ENCODE results near the gene SNX32. TPM values are rescaled to one million over a fixed set of nuclear protein-coding genes. Genes with fewer than 3 reads are reported as not detected.

SNX32 gene
- polyA plus RNA-seq, 3 donors: 1.4 to 3.7 (median 2.2) TPM

GRCh38 chr11:65873318-65874156 lies 39.8 kb downstream of the SNX32 start:
- DNase-seq (ENCODE audit: extremely low read depth in 1 of 11, low read depth in 9 of 11, low spot score in 4 of 11): peak in 10 of 11 donors; percentile 81 to 89 (median 88)

GRCh38 chr11:65879617-65880016 lies 45.9 kb downstream of the SNX32 start, which contains the start of gene CTSW:
Gene CTSW, plus strand, starts transcription at chr11:65879837. Its CDS starts 18 bp downstream, at chr11:65879855.
- DNase-seq (ENCODE audit: extremely low read depth in 1 of 11, low read depth in 9 of 11, low spot score in 4 of 11): no peak

- DNase-seq (ENCODE audit: extremely low read depth in 1 of 11, low read depth in 9 of 11, low spot score in 4 of 11): no peak
Measured at GRCh38 chr11:65880027-65880426, 46.3 kb downstream of the SNX32 start.

- no peak for DNase-seq (ENCODE audit: extremely low read depth in 1 of 11, low read depth in 9 of 11, low spot score in 4 of 11)
Measured at GRCh38 chr11:65880844-65881421, 47.2 kb downstream of the SNX32 start.

- DNase-seq (ENCODE audit: extremely low read depth in 1 of 11, low read depth in 9 of 11, low spot score in 4 of 11): no peak
Measured at GRCh38 chr11:65882120-65883057, 48.6 kb downstream of the SNX32 start.

DNA sequence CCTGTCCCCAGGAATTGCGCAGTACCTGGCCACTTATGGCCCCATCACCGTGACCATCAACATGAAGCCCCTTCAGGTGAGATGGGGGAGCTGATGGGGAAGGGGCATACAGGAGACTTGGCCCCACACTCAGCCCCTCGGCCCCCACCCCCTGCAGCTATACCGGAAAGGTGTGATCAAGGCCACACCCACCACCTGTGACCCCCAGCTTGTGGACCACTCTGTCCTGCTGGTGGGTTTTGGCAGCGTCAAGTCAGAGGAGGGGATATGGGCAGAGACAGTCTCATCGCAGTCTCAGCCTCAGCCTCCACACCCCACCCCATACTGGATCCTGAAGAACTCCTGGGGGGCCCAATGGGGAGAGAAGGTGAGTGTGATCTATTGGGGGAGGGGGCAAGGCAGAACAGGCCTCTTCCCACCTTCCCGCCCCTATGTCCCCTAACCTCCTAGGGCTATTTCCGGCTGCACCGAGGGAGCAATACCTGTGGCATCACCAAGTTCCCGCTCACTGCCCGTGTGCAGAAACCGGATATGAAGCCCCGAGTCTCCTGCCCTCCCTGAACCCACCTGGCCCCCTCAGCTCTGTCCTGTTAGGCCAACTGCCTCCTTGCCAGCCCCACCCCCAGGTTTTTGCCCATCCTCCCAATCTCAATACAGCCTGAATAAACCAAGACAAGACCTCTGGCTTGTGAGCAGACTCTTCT lies 49.4 kb downstream of the SNX32 start:
- DNase-seq (ENCODE audit: extremely low read depth in 1 of 11, low read depth in 9 of 11, low spot score in 4 of 11): no peak

DNA sequence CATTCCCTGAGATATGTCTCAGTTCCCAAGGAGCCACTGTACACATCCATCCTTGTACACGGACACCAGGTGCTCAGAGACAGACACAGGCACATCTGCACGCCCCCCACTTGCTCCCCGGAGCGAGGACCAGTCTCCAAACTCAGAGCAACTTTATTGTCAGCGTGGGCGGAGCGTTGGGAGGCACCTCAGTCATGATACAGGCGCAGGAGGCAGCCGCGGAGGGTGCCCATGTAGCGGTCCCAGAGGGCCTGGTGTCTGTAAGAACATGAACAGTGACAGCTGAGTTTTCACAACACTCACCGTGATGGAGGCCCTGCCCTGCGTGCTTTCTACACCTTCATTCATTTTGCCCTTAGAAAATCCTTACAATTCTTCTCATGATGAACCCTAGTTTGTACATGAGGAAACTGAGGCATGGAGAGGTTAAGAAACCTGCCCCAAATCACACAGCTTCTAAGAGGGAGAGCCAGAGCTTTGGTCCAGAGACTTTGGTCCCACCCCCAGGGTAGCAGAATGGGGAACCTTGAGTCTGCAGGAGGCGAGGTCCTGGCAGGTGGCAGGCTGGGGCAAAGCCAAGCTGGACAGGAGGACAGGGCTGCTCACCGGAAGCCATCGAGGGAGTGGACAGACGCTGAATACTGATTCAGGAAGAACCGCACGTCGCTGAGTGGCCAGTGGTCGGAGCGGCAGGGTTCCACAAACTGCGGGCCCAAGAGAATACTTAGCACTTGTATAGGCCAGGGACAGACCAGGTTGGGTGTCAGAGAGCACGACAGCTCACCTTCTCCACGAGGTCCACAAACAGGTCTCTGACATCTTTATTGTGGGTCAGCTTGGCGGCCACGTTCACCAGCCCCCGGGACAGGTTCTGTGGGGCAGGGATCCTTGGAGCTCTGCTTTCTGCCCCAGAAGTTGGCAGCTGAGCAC lies 50.3 kb downstream of the SNX32 start:
- no peak for DNase-seq (ENCODE audit: extremely low read depth in 1 of 11, low read depth in 9 of 11, low spot score in 4 of 11)

DNA sequence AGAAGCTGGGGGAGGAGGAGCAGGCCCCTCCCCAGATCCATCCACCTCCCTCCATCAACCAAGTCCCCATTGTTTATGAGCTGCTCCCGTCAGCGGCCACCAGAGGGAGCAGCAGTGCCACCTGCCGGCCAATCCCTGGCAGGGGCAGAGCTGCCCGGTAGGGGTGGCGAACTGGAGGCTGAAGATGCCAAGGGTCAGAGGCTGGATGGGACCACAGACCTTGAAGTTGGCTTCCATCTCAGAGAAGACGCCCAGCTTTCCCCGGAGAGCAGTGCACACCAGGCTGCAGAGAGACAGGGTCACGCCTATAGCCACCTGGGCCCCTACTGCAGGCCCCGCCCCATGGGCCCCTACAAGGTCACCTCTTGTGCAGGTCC lies 50.9 kb downstream of the SNX32 start:
- DNase-seq (ENCODE audit: extremely low read depth in 1 of 11, low read depth in 9 of 11, low spot score in 4 of 11): no peak

DNA sequence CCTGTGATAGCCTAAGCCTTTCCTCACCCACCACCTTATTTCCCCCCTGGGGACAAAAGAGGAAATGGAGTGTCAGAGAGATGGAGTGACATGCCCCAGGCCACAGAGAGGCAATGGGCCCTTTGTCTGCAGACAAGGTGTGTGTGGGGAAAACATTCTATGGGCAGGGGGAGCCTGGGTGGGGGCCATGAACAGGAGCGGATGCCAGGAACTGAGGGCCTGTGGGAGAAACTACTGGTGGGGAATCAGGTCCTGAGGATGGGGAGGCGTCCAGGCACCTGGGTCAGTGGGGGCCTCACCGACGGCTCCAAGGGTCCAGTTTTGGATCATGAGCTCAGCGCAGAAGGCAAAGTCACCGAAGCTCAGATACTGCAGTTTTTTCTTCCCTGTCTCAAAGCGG lies 51.5 kb downstream of the SNX32 start:
- DNase-seq (ENCODE audit: extremely low read depth in 1 of 11, low read depth in 9 of 11, low spot score in 4 of 11): no peak

DNA sequence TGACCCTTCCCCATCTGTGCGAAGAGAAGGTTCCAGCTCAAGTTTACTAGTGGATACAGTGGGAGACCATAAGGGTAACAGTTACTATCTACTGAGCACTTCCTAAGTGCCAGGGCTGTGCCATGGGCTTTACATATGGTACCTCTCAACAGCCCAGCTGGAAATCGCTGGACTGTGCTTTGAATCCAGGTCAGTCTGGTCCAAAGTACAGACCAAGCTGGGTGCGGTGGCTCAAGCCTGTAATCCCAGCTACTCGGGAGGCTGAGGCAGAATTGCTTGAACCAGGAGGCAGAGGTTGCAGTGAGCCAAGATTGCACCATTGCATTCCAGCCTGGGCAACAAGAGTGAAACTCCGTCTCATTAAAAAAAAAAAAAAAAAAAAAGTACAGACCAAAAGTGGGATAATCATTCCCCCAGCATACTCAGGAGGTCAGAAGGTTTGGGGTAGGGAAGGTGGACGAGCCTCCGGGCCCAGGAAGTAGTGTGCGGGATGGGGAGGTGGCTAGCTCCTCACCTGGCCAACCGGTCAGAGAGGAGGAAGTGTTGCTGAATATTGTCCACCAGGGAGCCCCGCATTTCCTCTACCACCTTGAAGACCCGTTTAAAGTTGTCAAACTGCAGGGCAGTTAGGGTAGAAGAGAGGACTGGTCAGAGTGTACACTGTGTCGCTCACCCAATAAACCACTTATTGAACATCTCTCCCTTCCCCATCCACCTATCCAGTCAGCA lies 52.2 kb downstream of the SNX32 start:
- DNase-seq (ENCODE audit: extremely low read depth in 1 of 11, low read depth in 9 of 11, low spot score in 4 of 11): no peak

GRCh38 chr11:65886826-65887722 lies 53.3 kb downstream of the SNX32 start:
- no peak for DNase-seq (ENCODE audit: extremely low read depth in 1 of 11, low read depth in 9 of 11, low spot score in 4 of 11)

DNA sequence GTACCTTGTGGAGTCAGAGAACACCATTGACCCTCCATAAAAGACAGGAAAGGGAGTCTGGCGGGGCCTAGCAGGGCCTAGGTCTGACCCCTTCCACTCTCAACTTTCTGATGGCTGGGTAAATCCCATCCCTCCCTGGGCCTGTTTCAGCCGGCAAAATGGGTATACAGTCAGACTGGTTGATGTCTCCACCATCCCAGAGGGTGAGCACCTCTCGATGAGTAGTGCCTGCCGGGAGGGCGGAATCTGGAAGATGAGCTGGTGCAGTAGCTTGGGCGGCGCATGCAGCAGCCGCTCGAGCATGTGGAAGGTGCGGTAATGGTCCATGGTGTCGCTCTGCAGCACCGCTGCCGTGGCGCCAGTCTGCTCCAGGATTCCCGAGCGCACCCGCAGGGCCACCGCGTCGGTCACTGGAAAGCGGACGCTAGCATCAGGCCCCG lies 54.0 kb downstream of the SNX32 start:
- no peak for DNase-seq (ENCODE audit: extremely low read depth in 1 of 11, low read depth in 9 of 11, low spot score in 4 of 11)

DNA sequence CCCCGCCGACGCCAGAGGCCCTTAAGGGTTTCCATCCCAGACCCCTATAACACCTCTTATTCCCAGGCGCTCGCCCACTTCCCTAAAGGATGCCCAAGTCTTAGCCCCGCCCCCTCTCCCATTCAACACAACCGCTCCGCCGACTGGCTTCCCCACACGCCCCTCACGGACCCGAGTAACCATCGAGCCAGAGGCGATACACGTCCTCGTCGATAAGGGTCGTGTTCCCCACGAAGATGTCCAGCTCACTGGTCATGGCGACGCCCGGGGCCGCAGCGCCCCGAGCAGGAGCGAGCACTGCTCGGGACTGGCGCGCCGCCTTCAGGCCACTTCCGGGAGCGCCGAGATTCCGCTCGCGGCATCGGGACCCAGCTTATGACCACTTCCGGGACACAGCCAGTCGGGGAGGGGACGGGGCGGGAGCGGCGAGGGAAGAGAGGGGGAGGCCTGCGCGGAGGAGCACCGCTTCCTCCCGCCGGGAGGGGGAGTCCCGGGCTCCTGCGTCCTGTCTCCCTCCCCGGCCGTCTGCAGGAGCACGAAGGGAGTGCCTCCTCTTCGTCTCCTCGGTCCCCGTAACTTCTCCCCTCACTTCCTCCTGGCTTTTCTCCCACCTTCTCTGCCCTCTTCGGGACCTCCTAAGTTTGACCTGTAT lies 54.5 kb downstream of the SNX32 start, which contains the start of gene FIBP:
TSS of gene FIBP (minus strand) at position 309 of the 652 bp plus-strand sequence. CDS start at position 256, 53 bp downstream.
- DNase-seq (ENCODE audit: extremely low read depth in 1 of 11, low read depth in 9 of 11, low spot score in 4 of 11): peak; percentile 89 to 96 (median 94)

GRCh38 chr11:65890324-65891218 lies 56.8 kb downstream of the SNX32 start, which contains the start of gene CCDC85B:
Gene CCDC85B, plus strand, starts transcription at chr11:65890673. Its CDS starts 111 bp downstream, at chr11:65890784.
- peak; percentile 86 to 96 (median 93) for DNase-seq (ENCODE audit: extremely low read depth in 1 of 11, low read depth in 9 of 11, low spot score in 4 of 11)
